Breast epithelium (tissue), 3 donors: ENCODE data around the gene TPPP.

Experiments used
- POLR2A ChIP-seq: fragments of 450-650 bp; IDR thresholded peaks from one replicate; pipeline ENCODE4 v1.6.1; 2016; ENCODE audit warnings: antibody characterized with exemption, mild to moderate bottlenecking, moderate library complexity
- TF ChIP-seq, protein P1 (sequence below), 3 donors: fragments of 450-650 bp; IDR thresholded peaks; one replicate each; pipeline ENCODE4 v1.5.1; 2016 to 2017; ENCODE audit warnings: antibody characterized with exemption in 3 of 3, mild to moderate bottlenecking in 3 of 3, moderate library complexity in 3 of 3

- TF ChIP-seq, protein P1, sequence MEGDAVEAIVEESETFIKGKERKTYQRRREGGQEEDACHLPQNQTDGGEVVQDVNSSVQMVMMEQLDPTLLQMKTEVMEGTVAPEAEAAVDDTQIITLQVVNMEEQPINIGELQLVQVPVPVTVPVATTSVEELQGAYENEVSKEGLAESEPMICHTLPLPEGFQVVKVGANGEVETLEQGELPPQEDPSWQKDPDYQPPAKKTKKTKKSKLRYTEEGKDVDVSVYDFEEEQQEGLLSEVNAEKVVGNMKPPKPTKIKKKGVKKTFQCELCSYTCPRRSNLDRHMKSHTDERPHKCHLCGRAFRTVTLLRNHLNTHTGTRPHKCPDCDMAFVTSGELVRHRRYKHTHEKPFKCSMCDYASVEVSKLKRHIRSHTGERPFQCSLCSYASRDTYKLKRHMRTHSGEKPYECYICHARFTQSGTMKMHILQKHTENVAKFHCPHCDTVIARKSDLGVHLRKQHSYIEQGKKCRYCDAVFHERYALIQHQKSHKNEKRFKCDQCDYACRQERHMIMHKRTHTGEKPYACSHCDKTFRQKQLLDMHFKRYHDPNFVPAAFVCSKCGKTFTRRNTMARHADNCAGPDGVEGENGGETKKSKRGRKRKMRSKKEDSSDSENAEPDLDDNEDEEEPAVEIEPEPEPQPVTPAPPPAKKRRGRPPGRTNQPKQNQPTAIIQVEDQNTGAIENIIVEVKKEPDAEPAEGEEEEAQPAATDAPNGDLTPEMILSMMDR (IDR thresholded peaks at IDR 0.05): no peak
- TF ChIP-seq POLR2A: no peak
Measured at GRCh38 chr5:625516-625915, 67.6 kb downstream of the TPPP start.
